HEK293 (cell line): Measurements from ENCODE around the gene CDX1.

Source experiments
- CTCF ChIA-PET: fragments of 350-600 bp; formaldehyde crosslinking; extraction: SDS; loops from one replicate; lab custom pipeline; 2021; ENCODE audit warnings: antibody characterized with exemption; lab: Yijun Ruan, JAX
- POLR2A ChIA-PET: fragments of 300-600 bp; formaldehyde crosslinking; extraction: SDS; loops from one replicate; lab custom pipeline; 2020; ENCODE audit warnings: antibody characterized with exemption, inconsistent platforms; lab: Yijun Ruan, JAX
- H3K27ac ChIP-seq: fragments of 200-500 bp; sonication (Bioruptor generic); 2 replicates; pipeline ENCODE4 v1.5.1; 2014; ENCODE audit warnings: low read depth, low read length, control low read depth, inconsistent platforms; ENCODE audit errors: extremely low read depth
- H3K36me3 ChIP-seq, 2 experiments: fragments of 200-500 bp in 1 of 2; sonication (Bioruptor generic) in 1 of 2; 1 replicate in 1 of 2; 2 replicates in 1 of 2; pipeline ENCODE4 v1.5.1; 2014 to 2017; ENCODE audit warnings: inconsistent platforms in 2 of 2, low read length in 2 of 2; ENCODE audit not compliant: control insufficient read depth in 2 of 2, insufficient read depth in 1 of 2
- H3K4me1 ChIP-seq: fragments of 200-500 bp; sonication (Bioruptor generic); 2 replicates; pipeline ENCODE4 v1.5.1; 2014; ENCODE audit warnings: mild to moderate bottlenecking, low read length, inconsistent platforms; ENCODE audit not compliant: control insufficient read depth, insufficient read depth
- H3K4me3 ChIP-seq: 2 replicates; pipeline ENCODE4 v1.5.1; 2011; ENCODE audit warnings: low read depth, mild to moderate bottlenecking, control low read depth, low read length, moderate library complexity
- H3K9me3 ChIP-seq: fragments of 200-500 bp; sonication (Bioruptor generic); 2 replicates; pipeline ENCODE4 v1.5.1; 2014; ENCODE audit warnings: low read depth, low read length, inconsistent platforms; ENCODE audit not compliant: control insufficient read depth, insufficient read depth
- BCL11A ChIP-seq: fragments of 450-650 bp; formaldehyde crosslinking; IDR thresholded peaks from 2 replicates; pipeline ENCODE4 v1.5.1; 2016; ENCODE audit warnings: low read depth, missing biosample characterization, missing genetic modification characterization
- EGR2 ChIP-seq: fragments of 450-650 bp; formaldehyde crosslinking; IDR thresholded peaks from 2 replicates; pipeline ENCODE4 v1.5.1; 2016; ENCODE audit warnings: low read depth, missing biosample characterization, missing genetic modification characterization
- GLIS1 ChIP-seq: fragments of 450-650 bp; formaldehyde crosslinking; IDR thresholded peaks from 2 replicates; pipeline ENCODE4 v1.5.1; 2016; ENCODE audit warnings: missing biosample characterization, missing genetic modification characterization
- KLF16 ChIP-seq: fragments of 450-650 bp; formaldehyde crosslinking; IDR thresholded peaks from 2 replicates; pipeline ENCODE4 v1.5.1; 2017; ENCODE audit warnings: missing biosample characterization, missing genetic modification characterization
- KLF8 ChIP-seq: fragments of 450-650 bp; formaldehyde crosslinking; IDR thresholded peaks from 2 replicates; pipeline ENCODE4 v1.5.1; 2016; ENCODE audit warnings: missing biosample characterization, missing genetic modification characterization
- ZBTB1 ChIP-seq: fragments of 450-650 bp; formaldehyde crosslinking; IDR thresholded peaks from 2 replicates; pipeline ENCODE4 v1.5.1; 2016; ENCODE audit warnings: missing biosample characterization, missing genetic modification characterization
- ZIC2 ChIP-seq: fragments of 450-650 bp; formaldehyde crosslinking; IDR thresholded peaks from 2 replicates; pipeline ENCODE4 v1.5.1; 2016; ENCODE audit warnings: missing biosample characterization, missing genetic modification characterization
- ZNF146 ChIP-seq: fragments of 450-650 bp; formaldehyde crosslinking; IDR thresholded peaks from 2 replicates; pipeline ENCODE4 v1.5.1; 2016; ENCODE audit warnings: missing biosample characterization, missing genetic modification characterization
- ZNF274 ChIP-seq, 2 experiments: fragments of 200-500 bp in 1 of 2; fragments of 450-650 bp in 1 of 2; sonication (Bioruptor generic) in 1 of 2; formaldehyde crosslinking in 1 of 2; IDR thresholded peaks; 2 replicates each; pipeline versions ENCODE4 v1.5.1 to v1.6.1; 2014 to 2016; ENCODE audit warnings: borderline replicate concordance in 1 of 2, inconsistent platforms in 1 of 2, low read length in 1 of 2, missing biosample characterization in 1 of 2, missing genetic modification characterization in 1 of 2
- ZNF354C ChIP-seq: fragments of 450-650 bp; formaldehyde crosslinking; IDR thresholded peaks from 2 replicates; pipeline ENCODE4 v1.5.1; 2016; ENCODE audit warnings: missing biosample characterization, missing genetic modification characterization, low read depth, borderline replicate concordance
- ZNF366 ChIP-seq: fragments of 450-650 bp; formaldehyde crosslinking; conservative IDR thresholded peaks from 2 replicates; pipeline ENCODE4 v1.5.1; 2016; ENCODE audit warnings: missing biosample characterization, missing genetic modification characterization
- ZNF37A ChIP-seq: fragments of 450-650 bp; IDR thresholded peaks from 2 replicates; pipeline ENCODE4 v1.5.1; 2018; ENCODE audit warnings: missing biosample characterization, missing genetic modification characterization
- ZNF391 ChIP-seq: fragments of 450-650 bp; formaldehyde crosslinking; IDR thresholded peaks from 2 replicates; pipeline ENCODE4 v1.5.1; 2016; ENCODE audit warnings: low read depth, missing biosample characterization, missing genetic modification characterization, borderline replicate concordance
- ZNF473 ChIP-seq: fragments of 450-650 bp; formaldehyde crosslinking; IDR thresholded peaks from 2 replicates; pipeline ENCODE4 v1.5.1; 2017; ENCODE audit warnings: missing biosample characterization, missing genetic modification characterization
- ZNF544 ChIP-seq: fragments of 450-650 bp; formaldehyde crosslinking; IDR thresholded peaks from 2 replicates; pipeline ENCODE4 v1.5.0; 2017; ENCODE audit warnings: missing biosample characterization, missing genetic modification characterization
- ZNF571 ChIP-seq: fragments of 450-650 bp; formaldehyde crosslinking; IDR thresholded peaks from 2 replicates; pipeline ENCODE4 v1.5.0; 2017; ENCODE audit warnings: missing biosample characterization, missing genetic modification characterization
- ZNF629 ChIP-seq: fragments of 450-650 bp; formaldehyde crosslinking; IDR thresholded peaks from 2 replicates; pipeline ENCODE4 v1.5.1; 2017; ENCODE audit warnings: missing biosample characterization, missing genetic modification characterization
- ZSCAN30 ChIP-seq: fragments of 450-650 bp; IDR thresholded peaks from 2 replicates; pipeline ENCODE4 v1.5.1; 2018; ENCODE audit warnings: missing biosample characterization, mild to moderate bottlenecking, missing genetic modification characterization, moderate library complexity
- TF ChIP-seq, protein P1 (sequence below): fragments of 450-650 bp; formaldehyde crosslinking; IDR thresholded peaks from 2 replicates; pipeline ENCODE4 v1.5.1; 2016; ENCODE audit warnings: missing biosample characterization, missing genetic modification characterization
- TF ChIP-seq, protein P2 (sequence below): fragments of 450-650 bp; IDR thresholded peaks from 2 replicates; pipeline ENCODE4 v1.5.1; 2018; ENCODE audit warnings: missing biosample characterization, missing genetic modification characterization
- TF ChIP-seq, protein P3 (sequence below): fragments of 450-650 bp; formaldehyde crosslinking; IDR thresholded peaks from 2 replicates; pipeline ENCODE4 v1.5.1; 2016; ENCODE audit warnings: missing biosample characterization, missing genetic modification characterization
- TF ChIP-seq, protein P4 (sequence below): fragments of 450-650 bp; formaldehyde crosslinking; IDR thresholded peaks from 2 replicates; pipeline ENCODE4 v1.5.1; 2016; ENCODE audit warnings: missing biosample characterization, missing genetic modification characterization, low read depth
- TF ChIP-seq, protein P5 (sequence below): fragments of 450-650 bp; formaldehyde crosslinking; IDR thresholded peaks from 2 replicates; pipeline ENCODE4 v1.5.1; 2016; ENCODE audit warnings: missing biosample characterization, missing genetic modification characterization, borderline replicate concordance

The CDX1 gene

DNA sequence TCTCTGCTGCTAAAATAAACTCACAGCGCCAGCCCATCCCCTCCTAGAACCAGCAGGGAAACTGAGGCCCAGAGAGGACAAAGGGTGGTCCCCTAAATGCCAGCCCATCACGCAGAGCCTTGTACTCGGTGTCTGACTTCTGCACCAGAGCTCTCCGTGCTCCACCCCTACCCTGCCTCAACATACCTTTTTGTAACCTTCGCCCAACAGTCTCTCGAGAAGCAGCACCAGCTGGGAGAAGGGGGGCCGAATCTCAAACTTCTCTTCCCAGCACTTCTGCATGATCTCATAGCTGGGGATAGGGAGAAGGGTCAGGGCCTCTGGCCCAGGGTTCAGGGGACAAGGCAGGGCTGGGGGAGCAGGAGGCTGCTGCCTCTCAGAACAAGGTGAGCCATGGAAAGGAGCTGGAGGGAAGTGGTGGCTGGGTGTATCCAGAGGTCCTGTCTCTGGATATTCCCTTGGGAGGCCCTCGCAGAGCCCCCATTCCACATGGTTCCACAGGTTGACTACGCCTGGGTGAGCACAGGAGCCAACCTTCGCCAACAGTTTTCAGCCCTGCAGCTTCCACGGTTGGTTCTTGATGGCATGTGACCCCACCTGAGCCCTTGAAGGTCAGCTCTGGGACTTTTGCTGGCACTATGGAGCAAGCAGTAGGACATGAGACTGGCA lies 47.9 kb upstream of the CDX1 start:
- Histone ChIP-seq H3K36me3 (no peaks in the 10 kb centered on the region), H3K9me3 (no peaks in the 10 kb centered on the region), H3K4me3 (no peak overlapping the region), H3K4me1 (no peaks in the 10 kb centered on the region), H3K27ac (no peak overlapping the region)
- TF ChIP-seq ZSCAN30 (tag by site-specific recombination) (no peak), ZNF571 (no peak), BCL11A (tag by site-specific recombination) (no peak), KLF8 (tag by site-specific recombination) (no peak), ZNF37A (tag by site-specific recombination) (no peak), ZNF274 (IDR thresholded peaks at IDR 0.05; ENCODE audit: low read length) (no peak), ZNF274 (tag by site-specific recombination; IDR thresholded peaks at IDR 0.05; ENCODE audit: borderline replicate concordance) (no peak), KLF16 (no peak), ZNF146 (tag by site-specific recombination) (no peak), ZNF391 (tag by site-specific recombination) (no peak), ZNF354C (tag by site-specific recombination) (no peak), ZBTB1 (tag by site-specific recombination) (no peak), GLIS1 (tag by site-specific recombination) (no peak), ZNF544 (no peak)
- TF ChIP-seq, protein P1, sequence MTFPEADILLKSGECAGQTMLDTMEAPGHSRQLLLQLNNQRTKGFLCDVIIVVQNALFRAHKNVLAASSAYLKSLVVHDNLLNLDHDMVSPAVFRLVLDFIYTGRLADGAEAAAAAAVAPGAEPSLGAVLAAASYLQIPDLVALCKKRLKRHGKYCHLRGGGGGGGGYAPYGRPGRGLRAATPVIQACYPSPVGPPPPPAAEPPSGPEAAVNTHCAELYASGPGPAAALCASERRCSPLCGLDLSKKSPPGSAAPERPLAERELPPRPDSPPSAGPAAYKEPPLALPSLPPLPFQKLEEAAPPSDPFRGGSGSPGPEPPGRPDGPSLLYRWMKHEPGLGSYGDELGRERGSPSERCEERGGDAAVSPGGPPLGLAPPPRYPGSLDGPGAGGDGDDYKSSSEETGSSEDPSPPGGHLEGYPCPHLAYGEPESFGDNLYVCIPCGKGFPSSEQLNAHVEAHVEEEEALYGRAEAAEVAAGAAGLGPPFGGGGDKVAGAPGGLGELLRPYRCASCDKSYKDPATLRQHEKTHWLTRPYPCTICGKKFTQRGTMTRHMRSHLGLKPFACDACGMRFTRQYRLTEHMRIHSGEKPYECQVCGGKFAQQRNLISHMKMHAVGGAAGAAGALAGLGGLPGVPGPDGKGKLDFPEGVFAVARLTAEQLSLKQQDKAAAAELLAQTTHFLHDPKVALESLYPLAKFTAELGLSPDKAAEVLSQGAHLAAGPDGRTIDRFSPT = no peak
- TF ChIP-seq, protein P2, sequence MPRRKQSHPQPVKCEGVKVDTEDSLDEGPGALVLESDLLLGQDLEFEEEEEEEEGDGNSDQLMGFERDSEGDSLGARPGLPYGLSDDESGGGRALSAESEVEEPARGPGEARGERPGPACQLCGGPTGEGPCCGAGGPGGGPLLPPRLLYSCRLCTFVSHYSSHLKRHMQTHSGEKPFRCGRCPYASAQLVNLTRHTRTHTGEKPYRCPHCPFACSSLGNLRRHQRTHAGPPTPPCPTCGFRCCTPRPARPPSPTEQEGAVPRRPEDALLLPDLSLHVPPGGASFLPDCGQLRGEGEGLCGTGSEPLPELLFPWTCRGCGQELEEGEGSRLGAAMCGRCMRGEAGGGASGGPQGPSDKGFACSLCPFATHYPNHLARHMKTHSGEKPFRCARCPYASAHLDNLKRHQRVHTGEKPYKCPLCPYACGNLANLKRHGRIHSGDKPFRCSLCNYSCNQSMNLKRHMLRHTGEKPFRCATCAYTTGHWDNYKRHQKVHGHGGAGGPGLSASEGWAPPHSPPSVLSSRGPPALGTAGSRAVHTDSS = no peak
- TF ChIP-seq, protein P3, sequence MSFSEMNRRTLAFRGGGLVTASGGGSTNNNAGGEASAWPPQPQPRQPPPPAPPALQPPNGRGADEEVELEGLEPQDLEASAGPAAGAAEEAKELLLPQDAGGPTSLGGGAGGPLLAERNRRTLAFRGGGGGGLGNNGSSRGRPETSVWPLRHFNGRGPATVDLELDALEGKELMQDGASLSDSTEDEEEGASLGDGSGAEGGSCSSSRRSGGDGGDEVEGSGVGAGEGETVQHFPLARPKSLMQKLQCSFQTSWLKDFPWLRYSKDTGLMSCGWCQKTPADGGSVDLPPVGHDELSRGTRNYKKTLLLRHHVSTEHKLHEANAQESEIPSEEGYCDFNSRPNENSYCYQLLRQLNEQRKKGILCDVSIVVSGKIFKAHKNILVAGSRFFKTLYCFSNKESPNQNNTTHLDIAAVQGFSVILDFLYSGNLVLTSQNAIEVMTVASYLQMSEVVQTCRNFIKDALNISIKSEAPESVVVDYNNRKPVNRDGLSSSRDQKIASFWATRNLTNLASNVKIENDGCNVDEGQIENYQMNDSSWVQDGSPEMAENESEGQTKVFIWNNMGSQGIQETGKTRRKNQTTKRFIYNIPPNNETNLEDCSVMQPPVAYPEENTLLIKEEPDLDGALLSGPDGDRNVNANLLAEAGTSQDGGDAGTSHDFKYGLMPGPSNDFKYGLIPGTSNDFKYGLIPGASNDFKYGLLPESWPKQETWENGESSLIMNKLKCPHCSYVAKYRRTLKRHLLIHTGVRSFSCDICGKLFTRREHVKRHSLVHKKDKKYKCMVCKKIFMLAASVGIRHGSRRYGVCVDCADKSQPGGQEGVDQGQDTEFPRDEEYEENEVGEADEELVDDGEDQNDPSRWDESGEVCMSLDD (tag by site-specific recombination) = no peak
- ChIA-PET POLR2A (no interaction called here), CTCF (interaction anchor here (0.6 to 1.8 kb wide), 2 partner anchors 11 to 12 kb away, joined by 5 to 6 read pairs; no protein-coding TSS in a partner anchor)

DNA sequence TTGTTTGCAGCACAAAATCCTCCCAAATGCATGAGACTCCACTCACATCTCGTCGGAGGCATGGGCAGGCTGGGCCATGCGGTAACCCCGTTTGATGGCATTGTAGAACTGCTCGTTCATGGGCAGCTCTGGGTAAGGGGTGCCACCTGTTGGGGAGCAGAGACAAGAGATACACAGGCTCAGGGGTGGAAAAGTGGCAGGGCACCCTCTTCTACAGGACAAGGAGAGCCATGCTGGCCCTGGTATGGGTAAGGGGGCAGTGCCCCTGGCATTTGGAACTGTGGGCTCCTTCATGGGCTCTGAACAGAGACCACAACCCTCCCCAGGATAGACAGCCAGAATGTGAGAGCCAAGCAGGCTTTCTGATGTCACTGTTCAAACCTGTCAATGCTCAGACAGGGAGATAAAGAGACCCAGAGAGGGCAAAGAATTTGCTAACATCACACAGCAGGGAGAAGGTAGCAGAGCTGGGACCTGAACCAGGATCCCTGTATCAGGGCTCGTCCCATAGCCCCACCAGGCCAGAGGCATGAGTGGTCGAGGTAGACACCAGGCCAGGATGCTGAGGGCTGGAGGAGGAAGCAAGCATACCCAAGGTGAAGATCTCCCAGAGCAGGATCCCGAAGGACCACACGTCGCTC lies 47.0 kb upstream of the CDX1 start:
- Histone ChIP-seq H3K27ac (no peak overlapping the region), H3K4me1 (no peaks in the 10 kb centered on the region), H3K36me3 (no peaks in the 10 kb centered on the region), H3K4me3 (no peak overlapping the region), H3K9me3 (no peaks in the 10 kb centered on the region)
- ChIA-PET POLR2A (no interaction called here), CTCF (interaction anchor here (1.8 kb wide), 1 partner anchor 11 kb away, joined by 6 read pairs; no protein-coding TSS in a partner anchor)
- TF ChIP-seq ZIC2 (tag by site-specific recombination) (no peak), ZNF366 (no peak), ZNF473 (tag by site-specific recombination) (no peak), EGR2 (tag by site-specific recombination) (no peak), ZNF629 (tag by site-specific recombination) (no peak)
- TF ChIP-seq, protein P4, sequence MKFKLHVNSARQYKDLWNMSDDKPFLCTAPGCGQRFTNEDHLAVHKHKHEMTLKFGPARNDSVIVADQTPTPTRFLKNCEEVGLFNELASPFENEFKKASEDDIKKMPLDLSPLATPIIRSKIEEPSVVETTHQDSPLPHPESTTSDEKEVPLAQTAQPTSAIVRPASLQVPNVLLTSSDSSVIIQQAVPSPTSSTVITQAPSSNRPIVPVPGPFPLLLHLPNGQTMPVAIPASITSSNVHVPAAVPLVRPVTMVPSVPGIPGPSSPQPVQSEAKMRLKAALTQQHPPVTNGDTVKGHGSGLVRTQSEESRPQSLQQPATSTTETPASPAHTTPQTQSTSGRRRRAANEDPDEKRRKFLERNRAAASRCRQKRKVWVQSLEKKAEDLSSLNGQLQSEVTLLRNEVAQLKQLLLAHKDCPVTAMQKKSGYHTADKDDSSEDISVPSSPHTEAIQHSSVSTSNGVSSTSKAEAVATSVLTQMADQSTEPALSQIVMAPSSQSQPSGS = no peak
- TF ChIP-seq, protein P5, sequence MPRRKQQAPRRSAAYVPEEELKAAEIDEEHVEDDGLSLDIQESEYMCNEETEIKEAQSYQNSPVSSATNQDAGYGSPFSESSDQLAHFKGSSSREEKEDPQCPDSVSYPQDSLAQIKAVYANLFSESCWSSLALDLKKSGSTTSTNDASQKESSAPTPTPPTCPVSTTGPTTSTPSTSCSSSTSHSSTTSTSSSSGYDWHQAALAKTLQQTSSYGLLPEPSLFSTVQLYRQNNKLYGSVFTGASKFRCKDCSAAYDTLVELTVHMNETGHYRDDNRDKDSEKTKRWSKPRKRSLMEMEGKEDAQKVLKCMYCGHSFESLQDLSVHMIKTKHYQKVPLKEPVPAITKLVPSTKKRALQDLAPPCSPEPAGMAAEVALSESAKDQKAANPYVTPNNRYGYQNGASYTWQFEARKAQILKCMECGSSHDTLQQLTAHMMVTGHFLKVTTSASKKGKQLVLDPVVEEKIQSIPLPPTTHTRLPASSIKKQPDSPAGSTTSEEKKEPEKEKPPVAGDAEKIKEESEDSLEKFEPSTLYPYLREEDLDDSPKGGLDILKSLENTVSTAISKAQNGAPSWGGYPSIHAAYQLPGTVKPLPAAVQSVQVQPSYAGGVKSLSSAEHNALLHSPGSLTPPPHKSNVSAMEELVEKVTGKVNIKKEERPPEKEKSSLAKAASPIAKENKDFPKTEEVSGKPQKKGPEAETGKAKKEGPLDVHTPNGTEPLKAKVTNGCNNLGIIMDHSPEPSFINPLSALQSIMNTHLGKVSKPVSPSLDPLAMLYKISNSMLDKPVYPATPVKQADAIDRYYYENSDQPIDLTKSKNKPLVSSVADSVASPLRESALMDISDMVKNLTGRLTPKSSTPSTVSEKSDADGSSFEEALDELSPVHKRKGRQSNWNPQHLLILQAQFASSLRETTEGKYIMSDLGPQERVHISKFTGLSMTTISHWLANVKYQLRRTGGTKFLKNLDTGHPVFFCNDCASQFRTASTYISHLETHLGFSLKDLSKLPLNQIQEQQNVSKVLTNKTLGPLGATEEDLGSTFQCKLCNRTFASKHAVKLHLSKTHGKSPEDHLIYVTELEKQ (tag by site-specific recombination) = no peak
